Hepatocyte (in vitro differentiated cells): ENCODE measurements around the gene CHST13.

Experiments
- EZH2 ChIP-seq: fragments of 200-600 bp; sonication (generic); IDR thresholded peaks from 2 replicates; pipeline ENCODE4 v1.6.1; 2016; ENCODE audit warnings: antibody characterized with exemption, mild to moderate bottlenecking, borderline replicate concordance
- TF ChIP-seq, protein P1 (sequence below): fragments of 200-600 bp; sonication (generic); IDR thresholded peaks from 2 replicates; pipeline ENCODE4 v1.5.1; 2016; ENCODE audit warnings: antibody characterized with exemption, mild to moderate bottlenecking; ENCODE audit not compliant: poor library complexity

DNA sequence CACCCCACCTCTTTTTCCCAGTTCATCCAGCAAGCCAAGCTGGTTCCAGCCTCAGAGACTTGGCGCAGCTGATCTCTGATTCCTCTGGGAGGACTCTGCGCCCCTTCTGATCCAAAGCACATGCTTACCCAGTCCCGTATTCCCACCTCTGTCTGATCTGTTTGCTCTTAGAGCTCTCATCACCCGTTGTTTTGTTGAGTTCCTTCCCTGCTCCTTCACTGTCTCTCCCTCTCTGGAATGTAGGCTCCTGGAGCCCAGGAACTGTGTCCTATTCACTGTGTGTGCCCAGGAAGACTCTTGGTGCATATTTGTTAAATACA is 46.9 kb upstream of the CHST13 start:
- TF ChIP-seq, protein P1, sequence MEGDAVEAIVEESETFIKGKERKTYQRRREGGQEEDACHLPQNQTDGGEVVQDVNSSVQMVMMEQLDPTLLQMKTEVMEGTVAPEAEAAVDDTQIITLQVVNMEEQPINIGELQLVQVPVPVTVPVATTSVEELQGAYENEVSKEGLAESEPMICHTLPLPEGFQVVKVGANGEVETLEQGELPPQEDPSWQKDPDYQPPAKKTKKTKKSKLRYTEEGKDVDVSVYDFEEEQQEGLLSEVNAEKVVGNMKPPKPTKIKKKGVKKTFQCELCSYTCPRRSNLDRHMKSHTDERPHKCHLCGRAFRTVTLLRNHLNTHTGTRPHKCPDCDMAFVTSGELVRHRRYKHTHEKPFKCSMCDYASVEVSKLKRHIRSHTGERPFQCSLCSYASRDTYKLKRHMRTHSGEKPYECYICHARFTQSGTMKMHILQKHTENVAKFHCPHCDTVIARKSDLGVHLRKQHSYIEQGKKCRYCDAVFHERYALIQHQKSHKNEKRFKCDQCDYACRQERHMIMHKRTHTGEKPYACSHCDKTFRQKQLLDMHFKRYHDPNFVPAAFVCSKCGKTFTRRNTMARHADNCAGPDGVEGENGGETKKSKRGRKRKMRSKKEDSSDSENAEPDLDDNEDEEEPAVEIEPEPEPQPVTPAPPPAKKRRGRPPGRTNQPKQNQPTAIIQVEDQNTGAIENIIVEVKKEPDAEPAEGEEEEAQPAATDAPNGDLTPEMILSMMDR, result no peak
- no peak for TF ChIP-seq EZH2
